Right lobe of liver (tissue), 4 donors: Measurements from ENCODE around the gene DNER.

Source experiments
- POLR2A ChIP-seq: fragments of 450-650 bp; IDR thresholded peaks from one replicate; pipeline ENCODE4 v1.6.1; 2017; ENCODE audit warnings: antibody characterized with exemption, mild to moderate bottlenecking
- TF ChIP-seq, protein P1 (sequence below), 4 donors: fragments of 200-600 bp in 3 of 4; fragments of 450-650 bp in 1 of 4; IDR thresholded peaks; one replicate each; pipeline versions ENCODE4 v1.5.1 to v1.8.0; 2016 to 2022; ENCODE audit warnings: antibody characterized with exemption in 4 of 4, mild to moderate bottlenecking in 2 of 4
- donor health status: DM: no; HTN: no; CAD: no.
- donor health status: DM: no; HTN: no; CAD: no.
- donor health status: DM: no; HTN: yes; CAD: no.

DNA sequence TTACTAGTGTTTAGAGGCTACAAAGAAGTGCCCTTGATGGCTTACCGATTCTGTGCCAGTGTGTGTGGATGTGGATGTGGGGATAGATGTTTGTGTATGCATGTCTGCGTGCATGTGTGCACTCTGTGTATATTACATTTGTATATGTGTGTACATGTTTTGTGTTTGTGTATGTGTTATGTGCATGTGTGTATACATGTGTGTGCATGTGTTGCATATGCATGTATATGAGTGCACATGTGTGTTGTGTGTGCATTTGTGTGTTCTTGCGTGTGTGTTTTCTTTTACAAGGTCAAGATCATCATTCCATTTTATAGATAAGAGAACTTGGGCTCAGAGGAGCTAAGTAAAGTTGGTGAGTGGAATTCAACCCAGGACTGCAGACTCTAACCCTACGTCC is 226.1 kb downstream of the DNER start:
- TF ChIP-seq, protein P1, sequence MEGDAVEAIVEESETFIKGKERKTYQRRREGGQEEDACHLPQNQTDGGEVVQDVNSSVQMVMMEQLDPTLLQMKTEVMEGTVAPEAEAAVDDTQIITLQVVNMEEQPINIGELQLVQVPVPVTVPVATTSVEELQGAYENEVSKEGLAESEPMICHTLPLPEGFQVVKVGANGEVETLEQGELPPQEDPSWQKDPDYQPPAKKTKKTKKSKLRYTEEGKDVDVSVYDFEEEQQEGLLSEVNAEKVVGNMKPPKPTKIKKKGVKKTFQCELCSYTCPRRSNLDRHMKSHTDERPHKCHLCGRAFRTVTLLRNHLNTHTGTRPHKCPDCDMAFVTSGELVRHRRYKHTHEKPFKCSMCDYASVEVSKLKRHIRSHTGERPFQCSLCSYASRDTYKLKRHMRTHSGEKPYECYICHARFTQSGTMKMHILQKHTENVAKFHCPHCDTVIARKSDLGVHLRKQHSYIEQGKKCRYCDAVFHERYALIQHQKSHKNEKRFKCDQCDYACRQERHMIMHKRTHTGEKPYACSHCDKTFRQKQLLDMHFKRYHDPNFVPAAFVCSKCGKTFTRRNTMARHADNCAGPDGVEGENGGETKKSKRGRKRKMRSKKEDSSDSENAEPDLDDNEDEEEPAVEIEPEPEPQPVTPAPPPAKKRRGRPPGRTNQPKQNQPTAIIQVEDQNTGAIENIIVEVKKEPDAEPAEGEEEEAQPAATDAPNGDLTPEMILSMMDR (IDR thresholded peaks at IDR 0.05), result no peak
- no peak for TF ChIP-seq POLR2A
